GM10266 (cell line): ENCODE measurements around the gene LILRA1.
"Not testable (repeated sequence)": the region's sequence is repeated elsewhere in the genome, so short reads cannot be mapped to it uniquely, and the experiment has no call there.

Experiments
- DNase-seq: peaks from one replicate; pipeline ENCODE4 v3.0.0; 2012; ENCODE audit errors: extremely low spot score
- TF ChIP-seq, protein P1 (sequence below): IDR thresholded peaks from 2 replicates; pipeline ENCODE4 v1.5.1; 2012; ENCODE audit warnings: mild to moderate bottlenecking, low read depth; ENCODE audit not compliant: control insufficient read depth, insufficient read depth; ENCODE audit errors: missing control alignments

The LILRA1 gene

GRCh38 chr19:54633401-54633800, 40.0 kb downstream of the LILRA1 start:
- TF ChIP-seq, protein P1, sequence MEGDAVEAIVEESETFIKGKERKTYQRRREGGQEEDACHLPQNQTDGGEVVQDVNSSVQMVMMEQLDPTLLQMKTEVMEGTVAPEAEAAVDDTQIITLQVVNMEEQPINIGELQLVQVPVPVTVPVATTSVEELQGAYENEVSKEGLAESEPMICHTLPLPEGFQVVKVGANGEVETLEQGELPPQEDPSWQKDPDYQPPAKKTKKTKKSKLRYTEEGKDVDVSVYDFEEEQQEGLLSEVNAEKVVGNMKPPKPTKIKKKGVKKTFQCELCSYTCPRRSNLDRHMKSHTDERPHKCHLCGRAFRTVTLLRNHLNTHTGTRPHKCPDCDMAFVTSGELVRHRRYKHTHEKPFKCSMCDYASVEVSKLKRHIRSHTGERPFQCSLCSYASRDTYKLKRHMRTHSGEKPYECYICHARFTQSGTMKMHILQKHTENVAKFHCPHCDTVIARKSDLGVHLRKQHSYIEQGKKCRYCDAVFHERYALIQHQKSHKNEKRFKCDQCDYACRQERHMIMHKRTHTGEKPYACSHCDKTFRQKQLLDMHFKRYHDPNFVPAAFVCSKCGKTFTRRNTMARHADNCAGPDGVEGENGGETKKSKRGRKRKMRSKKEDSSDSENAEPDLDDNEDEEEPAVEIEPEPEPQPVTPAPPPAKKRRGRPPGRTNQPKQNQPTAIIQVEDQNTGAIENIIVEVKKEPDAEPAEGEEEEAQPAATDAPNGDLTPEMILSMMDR: no peak
- peak; percentile 38 for DNase-seq

DNA sequence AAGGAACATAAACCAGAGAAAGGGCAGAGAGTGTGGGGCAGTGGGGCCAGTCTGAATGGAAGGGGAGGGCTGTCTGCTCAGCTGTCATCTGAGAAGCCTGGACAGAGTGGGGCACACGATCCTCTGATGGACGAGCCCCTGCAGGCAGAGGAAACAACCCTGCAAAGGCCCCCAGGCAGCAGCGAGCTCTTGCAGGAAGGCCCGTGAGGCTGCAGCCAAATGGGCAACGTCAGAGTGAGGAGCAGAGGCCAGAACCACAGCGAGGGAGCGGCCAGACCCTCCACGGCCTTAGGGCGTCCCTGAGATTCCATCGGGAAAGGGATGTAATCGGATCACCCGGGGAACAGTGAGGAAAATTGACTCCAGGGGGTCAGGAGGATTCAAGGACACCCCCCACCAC, 42.6 kb downstream of the LILRA1 start:
- not testable (repeated sequence) for DNase-seq

DNA sequence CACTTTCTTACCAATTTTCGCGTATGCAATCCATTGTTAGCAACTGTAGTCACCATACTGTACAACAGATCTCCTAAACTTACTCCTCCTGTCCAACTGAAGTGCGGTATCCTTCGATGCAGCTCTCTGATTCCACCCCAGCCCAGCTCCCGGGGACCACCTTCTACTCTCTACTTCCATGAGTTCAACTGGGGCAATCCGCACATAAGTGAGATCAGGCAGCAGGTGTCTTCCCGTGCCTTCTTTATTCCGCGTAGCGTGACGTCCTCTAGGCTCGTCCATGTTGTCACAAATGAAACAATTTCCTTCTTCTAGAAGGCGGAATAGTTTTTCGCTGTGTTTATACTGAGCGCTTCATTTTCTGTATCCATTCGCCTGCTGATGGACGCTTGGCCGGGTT, 45.3 kb downstream of the LILRA1 start:
- DNase-seq: no peak
- TF ChIP-seq, protein P1: no peak

- not testable (repeated sequence) for DNase-seq
Measured at GRCh38 chr19:54642953-54643352, 49.5 kb downstream of the LILRA1 start.

GRCh38 chr19:54643583-54643982, 50.2 kb downstream of the LILRA1 start:
- not testable (repeated sequence) for DNase-seq

GRCh38 chr19:54644056-54644455, 50.6 kb downstream of the LILRA1 start:
- no peak for DNase-seq
- TF ChIP-seq, protein P1: no peak

DNA sequence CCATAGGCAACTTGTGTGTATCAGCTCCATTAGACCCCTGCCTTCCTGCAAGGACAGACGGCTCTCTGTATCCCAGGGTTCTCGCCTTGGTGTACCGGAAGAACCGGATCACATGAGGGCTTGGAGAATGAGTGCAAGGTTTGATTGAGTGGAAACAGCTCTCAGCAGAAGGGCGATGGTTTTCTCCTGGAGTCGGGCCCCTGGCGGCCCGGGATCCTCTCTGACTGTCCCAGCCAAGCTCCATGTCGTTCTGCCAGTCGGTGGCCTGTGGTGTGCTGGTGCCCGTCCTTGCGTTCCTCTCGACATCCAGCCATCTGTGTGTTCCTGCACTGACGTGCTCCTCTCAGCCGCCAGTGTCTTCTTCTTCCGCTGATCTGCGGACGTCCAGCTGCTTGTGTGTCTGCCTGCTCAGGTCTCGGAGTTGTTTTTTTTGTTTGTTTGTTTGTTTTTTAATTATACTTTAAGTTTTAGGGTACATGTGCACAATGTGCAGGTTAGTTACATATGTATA, 53.0 kb downstream of the LILRA1 start:
- TF ChIP-seq, protein P1: no peak
- no peak for DNase-seq

- no peak for DNase-seq
- TF ChIP-seq, protein P1: peak; percentile 24
Measured at GRCh38 chr19:54648129-54648528, 54.7 kb downstream of the LILRA1 start.

DNA sequence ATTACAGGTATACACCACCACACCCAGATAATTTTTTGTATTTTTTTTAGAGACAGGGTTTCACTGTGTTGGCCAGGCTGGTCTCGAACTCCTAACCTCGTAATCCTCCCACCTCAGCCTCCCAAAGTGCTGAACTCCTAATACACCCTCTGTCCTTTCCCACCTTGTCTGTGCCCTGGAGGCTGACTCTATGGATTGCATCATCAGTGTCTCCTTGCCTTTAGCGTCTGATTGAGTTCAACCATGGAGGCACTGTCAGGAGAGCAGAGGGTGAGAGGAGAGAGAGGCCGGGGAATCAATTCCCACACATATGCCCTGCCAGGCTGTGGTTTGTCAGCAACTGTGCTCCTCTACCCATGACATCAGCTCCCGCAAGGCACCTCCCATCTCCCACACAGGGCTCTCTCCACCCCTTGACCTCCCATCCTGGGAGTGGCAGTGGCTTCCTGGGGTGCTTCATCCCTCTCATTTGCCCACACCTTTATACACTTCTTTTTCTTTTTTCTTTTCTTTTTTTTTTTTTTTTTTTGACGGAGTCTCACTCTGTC, 56.8 kb downstream of the LILRA1 start:
- no peak for DNase-seq
- TF ChIP-seq, protein P1: no peak
